Vagina (tissue), 2 donors: Measurements from ENCODE around the gene SEMA6D.

Experiments used
- POLR2A ChIP-seq, 2 donors: fragments of 450-650 bp; IDR thresholded peaks; one replicate each; pipeline ENCODE4 v1.6.1; 2017; ENCODE audit warnings: antibody characterized with exemption in 2 of 2, mild to moderate bottlenecking in 2 of 2, moderate library complexity in 2 of 2
- TF ChIP-seq, protein P1 (sequence below), 3 experiments: fragments of 450-650 bp in 2 of 3; fragments of 200-600 bp in 1 of 3; sonication (generic) in 1 of 3; IDR thresholded peaks; one replicate each; pipeline ENCODE4 v1.5.1; 2017 to 2019; ENCODE audit warnings: antibody characterized with exemption in 3 of 3, mild to moderate bottlenecking in 2 of 3, moderate library complexity in 2 of 3

DNA sequence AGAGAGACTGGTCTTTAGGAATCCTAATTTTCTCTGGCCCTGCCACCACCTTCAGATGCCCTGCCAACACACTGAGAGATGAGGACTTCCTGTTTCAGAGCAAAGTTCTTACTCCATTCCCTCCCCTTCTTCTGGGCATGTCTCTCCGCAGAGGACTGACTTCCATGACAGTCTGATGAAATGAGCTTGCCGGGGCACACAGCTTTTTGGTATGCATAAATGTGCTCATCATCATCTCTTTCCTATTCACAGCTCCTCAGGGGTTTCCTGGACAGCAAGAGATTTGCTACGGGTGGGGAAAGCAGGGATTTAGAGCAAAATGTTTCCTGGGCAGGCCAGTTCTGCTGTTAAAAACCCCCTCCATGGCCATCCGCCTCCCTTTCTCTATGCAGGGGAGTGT lies 27.6 kb upstream of the SEMA6D start:
- no peak for TF ChIP-seq POLR2A (IDR thresholded peaks at IDR 0.05)
- TF ChIP-seq, protein P1, sequence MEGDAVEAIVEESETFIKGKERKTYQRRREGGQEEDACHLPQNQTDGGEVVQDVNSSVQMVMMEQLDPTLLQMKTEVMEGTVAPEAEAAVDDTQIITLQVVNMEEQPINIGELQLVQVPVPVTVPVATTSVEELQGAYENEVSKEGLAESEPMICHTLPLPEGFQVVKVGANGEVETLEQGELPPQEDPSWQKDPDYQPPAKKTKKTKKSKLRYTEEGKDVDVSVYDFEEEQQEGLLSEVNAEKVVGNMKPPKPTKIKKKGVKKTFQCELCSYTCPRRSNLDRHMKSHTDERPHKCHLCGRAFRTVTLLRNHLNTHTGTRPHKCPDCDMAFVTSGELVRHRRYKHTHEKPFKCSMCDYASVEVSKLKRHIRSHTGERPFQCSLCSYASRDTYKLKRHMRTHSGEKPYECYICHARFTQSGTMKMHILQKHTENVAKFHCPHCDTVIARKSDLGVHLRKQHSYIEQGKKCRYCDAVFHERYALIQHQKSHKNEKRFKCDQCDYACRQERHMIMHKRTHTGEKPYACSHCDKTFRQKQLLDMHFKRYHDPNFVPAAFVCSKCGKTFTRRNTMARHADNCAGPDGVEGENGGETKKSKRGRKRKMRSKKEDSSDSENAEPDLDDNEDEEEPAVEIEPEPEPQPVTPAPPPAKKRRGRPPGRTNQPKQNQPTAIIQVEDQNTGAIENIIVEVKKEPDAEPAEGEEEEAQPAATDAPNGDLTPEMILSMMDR (IDR thresholded peaks at IDR 0.05) = no peak
